GM12878 (cell line): ENCODE measurements around the gene RRAGD. TPM values are rescaled to one million over a fixed set of nuclear protein-coding genes. Genes with fewer than 3 reads are reported as not detected.
A peak's percentile ranks its signal among the peaks of the same experiment; 100 is the strongest.

Experiments
- CREB1 ChIP-seq: IDR thresholded peaks from 2 replicates; pipeline ENCODE4 v1.6.1; 2012; ENCODE audit warnings: low read depth, mild to moderate bottlenecking, inconsistent platforms
- DPF2 ChIP-seq: fragments of 450-650 bp; IDR thresholded peaks from 2 replicates; pipeline ENCODE4 v1.6.1; 2017; ENCODE audit warnings: mild to moderate bottlenecking
- E2F8 ChIP-seq: fragments of 450-650 bp; IDR thresholded peaks from 2 replicates; pipeline ENCODE4 v1.6.1; 2018; ENCODE audit warnings: mild to moderate bottlenecking, low read depth, moderate library complexity; ENCODE audit not compliant: partially characterized antibody
- ELK1 ChIP-seq: IDR thresholded peaks from 2 replicates; pipeline ENCODE4 v1.6.1; 2012; ENCODE audit warnings: low read depth, low read length, improper control_type of control experiment
- POLR2A ChIP-seq: IDR thresholded peaks from 2 replicates; pipeline ENCODE4 v1.6.1; 2011; ENCODE audit warnings: low read depth, mild to moderate bottlenecking, low read length
- POLR2AphosphoS5 ChIP-seq: IDR thresholded peaks from 2 replicates; pipeline ENCODE4 v1.6.1; 2011; ENCODE audit warnings: mild to moderate bottlenecking, low read length, inconsistent platforms
- YBX1 ChIP-seq: fragments of 450-650 bp; IDR thresholded peaks from 2 replicates; pipeline ENCODE4 v1.6.1; 2016; ENCODE audit warnings: antibody characterized with exemption
- ZNF592 ChIP-seq: fragments of 450-650 bp; IDR thresholded peaks from 2 replicates; pipeline ENCODE4 v1.6.1; 2017; ENCODE audit warnings: mild to moderate bottlenecking, moderate library complexity
- polyA plus RNA-seq, 11 experiments: library from polyadenylated mRNA; depleted of rRNA in 4 of 11; unstranded in 6 of 11; stranded (reverse) in 5 of 11; fragments of >200 nt; fragmentation: Nextera tagmentation in 4 of 11; fragmentation: Illumina TruSeq in 1 of 11; extraction: Ambion mirVana in 4 of 11; extraction: Trizol in 1 of 11; gene quantifications; 1 replicate in 1 of 11; 2 replicates in 10 of 11; pipeline versions ENCODE4 v1.2.1 to v1.2.3, GENCODE V29; 2011 to 2016; ENCODE audit warnings: inconsistent platforms in 2 of 11, missing spikeins in 2 of 11, low read depth in 1 of 11
- total RNA-seq, 4 experiments: library from RNA; depleted of rRNA in 3 of 4; stranded (reverse); fragments of >200 nt in 3 of 4; fragmentation: Illumina TruSeq in 1 of 4; extraction: Trizol in 1 of 4; gene quantifications; 2 replicates each; pipeline versions ENCODE4 v1.2.1 to v1.2.3, GENCODE V29; 2013 to 2021

The RRAGD gene
- total and polyA plus RNA-seq, 10 of the 15 experiments (the other 5 are each of a cell fraction or from before 2014, with no cell fraction given) = 4.6 to 17.4 (median 8.5) TPM

- TF ChIP-seq ZNF592 (no peak), YBX1 (no peak), CREB1 (no peak), DPF2 (0 out of 2 replicates have a peak, but pooled peaks have one; percentile 36), POLR2AphosphoS5 (peak; percentile 65; the same call in 1 of the 2 replicates), POLR2A (peak; percentile 37; the same call in 1 of the 2 replicates), E2F8 (no peak), ELK1 (no peak)
- TF ChIP-seq, all 136 proteins: peak for 10
Measured at GRCh38 chr6:89353702-89354392, 58.2 kb downstream of the RRAGD start (continued).
